GM12874 (cell line): ENCODE measurements around the gene BNIP5.

Experiments used
- TF ChIP-seq, protein P1 (sequence below): IDR thresholded peaks from 2 replicates; pipeline ENCODE4 v1.5.1; 2011; ENCODE audit warnings: low read depth, mild to moderate bottlenecking, control low read depth, low read length, moderate library complexity; ENCODE audit not compliant: insufficient read depth

BNIP5 gene

DNA sequence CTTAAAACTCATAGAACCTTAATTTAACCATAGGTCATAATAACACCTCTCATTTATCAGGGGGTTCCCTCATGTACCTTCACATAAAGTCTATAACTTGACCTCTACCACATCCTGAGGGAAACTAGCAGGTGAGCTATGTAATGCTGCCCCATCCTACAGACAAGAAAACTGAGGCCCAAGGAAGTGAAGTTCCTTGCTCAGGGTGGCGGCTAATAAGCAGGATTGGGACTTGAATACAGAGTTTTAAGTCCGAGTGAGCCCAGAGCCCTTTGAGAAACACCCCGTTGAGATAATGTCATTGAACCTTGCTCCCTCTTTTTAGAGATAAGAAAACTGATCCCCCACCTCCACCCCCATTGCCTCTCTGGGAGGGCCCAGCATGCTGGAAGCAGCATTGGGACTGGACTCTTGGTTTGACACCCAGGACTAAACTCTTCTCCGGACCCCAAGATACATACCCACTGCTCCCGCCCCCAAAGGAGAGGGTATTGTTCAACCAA is 429 bp downstream of the BNIP5 start:
- TF ChIP-seq, protein P1, sequence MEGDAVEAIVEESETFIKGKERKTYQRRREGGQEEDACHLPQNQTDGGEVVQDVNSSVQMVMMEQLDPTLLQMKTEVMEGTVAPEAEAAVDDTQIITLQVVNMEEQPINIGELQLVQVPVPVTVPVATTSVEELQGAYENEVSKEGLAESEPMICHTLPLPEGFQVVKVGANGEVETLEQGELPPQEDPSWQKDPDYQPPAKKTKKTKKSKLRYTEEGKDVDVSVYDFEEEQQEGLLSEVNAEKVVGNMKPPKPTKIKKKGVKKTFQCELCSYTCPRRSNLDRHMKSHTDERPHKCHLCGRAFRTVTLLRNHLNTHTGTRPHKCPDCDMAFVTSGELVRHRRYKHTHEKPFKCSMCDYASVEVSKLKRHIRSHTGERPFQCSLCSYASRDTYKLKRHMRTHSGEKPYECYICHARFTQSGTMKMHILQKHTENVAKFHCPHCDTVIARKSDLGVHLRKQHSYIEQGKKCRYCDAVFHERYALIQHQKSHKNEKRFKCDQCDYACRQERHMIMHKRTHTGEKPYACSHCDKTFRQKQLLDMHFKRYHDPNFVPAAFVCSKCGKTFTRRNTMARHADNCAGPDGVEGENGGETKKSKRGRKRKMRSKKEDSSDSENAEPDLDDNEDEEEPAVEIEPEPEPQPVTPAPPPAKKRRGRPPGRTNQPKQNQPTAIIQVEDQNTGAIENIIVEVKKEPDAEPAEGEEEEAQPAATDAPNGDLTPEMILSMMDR, result no peak

DNA sequence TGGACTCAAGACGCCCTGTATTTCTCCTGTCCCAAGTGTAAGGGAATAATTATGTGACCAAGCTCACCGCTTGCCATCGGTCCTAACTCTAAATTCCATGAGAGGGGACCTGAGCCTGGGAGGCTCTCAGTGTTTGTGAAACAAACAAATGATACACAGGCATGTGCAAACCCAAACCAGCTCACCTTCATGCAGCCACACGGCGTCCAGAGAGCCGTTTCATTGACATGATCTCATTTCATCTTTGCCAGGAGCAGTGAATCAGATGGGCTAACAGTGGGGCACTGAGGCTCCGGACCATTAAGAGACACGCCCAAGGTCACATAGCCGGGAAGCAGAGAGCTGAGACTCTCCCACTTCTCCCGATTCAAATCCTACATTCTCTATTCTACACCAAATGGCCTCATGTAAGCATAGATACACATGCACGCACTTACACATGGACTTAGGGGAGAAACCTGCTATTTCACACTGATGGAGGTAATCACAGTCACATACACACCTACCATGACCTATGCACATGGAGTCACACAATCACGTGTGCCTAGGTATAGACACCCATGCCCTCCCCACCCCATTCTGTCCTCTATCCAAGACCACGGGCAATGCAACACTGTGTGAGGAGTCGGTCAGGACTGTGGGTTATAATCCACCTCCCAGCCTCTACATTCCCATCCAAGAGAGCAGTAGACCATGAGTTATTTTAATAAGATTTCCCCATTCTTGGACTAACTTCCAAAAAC is 1.1 kb downstream of the BNIP5 start:
- TF ChIP-seq, protein P1, result no peak

DNA sequence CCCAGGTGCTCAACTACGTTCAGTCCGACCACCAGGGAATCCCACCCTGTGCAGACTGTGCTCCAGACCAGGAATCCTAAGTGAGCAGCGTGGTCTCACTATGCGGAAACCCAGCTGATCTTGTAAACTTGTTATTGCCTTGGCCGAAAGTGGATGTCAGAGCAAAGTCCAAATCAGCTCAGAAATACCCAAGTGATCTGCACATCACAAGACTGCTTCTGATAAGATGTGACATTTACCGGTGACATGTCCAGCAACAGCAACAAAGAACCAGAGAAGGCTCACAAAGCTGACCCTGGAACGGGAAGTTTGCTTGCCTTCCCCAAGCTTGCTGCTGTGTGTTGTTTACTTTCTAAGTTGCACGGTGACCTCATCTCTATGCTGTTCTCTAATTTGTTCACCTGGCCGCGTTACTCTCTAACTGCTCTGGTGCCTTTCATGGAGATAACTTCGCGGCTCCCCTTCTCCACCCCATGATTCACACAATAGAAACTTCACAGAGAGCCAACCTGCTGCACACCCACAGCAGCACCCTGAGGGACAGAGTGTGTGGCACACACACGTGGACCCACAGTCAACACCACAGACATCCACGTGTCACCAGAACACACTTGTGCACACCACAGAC is 1.7 kb downstream of the BNIP5 start:
- TF ChIP-seq, protein P1, result no peak

DNA sequence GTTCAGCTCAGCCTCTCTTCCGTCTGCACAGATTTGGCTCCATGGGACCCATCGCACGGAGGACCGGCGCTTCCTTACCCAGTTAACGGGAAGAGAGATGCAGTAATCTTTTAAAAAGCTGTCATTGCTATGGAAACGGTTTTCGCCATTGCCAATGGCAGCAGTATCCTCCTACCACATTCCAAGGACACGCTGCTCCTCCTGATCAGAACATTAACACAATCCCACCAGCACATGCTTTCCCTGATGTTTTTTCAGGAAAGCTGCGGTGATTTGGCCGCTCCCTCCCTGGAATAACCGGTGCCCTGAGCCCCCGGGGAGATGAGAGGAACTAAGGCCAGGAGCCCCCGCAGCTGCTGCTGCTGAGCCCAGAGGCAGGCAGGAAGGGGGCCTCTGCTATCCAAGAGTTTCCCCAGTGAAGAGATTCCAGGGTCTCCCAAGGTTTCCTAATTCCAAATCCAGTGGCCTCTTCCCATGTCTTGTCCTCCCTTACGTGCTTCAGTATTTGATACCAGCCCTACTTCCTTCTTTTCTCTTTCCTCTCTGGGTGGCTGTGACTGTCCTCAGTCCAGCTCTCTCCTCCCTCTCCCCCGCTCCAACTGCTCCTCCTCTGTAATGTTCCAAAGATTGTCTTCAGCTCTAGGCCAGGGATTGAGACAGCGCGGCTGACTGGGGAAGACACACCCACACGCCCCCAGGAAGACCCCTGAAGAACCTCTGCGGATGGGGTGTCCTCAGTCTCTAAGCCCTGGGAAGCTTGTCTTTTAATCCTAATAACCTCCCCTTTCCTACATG is 2.6 kb downstream of the BNIP5 start:
- TF ChIP-seq, protein P1, result no peak

DNA sequence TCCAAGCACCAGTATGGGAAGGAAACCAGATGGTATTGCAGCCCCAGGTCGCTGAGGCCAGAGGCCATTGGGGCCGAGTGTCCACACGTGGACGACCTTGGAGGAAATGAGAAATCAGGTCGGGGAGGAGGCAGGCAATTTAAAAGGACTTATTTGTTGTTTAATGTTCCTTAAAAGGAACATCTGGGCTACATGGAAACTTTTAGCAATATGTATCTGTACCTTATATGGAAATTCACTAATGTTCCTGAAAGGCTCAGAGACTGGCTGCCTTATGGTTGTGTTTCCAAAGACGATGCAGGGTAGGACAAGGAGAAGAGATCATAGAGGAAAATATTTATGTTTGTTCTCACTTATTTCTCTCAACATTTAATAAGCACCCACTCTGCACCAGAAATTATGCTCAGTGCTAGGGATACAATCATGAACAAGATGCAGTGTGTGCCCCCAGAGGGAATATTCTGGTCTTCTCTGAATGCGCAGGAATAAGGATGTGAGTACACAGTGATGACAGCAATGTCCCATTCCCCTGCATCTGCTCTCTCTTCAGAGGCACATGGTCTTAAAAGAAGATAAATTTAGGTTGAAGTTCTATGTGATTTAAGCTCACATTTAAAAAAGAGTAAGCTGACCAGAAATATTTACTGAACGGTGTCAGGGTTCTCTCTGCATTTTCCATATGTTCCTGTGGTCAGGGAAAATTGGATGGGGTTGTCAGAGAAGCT is 3.4 kb downstream of the BNIP5 start:
- TF ChIP-seq, protein P1, result no peak

DNA sequence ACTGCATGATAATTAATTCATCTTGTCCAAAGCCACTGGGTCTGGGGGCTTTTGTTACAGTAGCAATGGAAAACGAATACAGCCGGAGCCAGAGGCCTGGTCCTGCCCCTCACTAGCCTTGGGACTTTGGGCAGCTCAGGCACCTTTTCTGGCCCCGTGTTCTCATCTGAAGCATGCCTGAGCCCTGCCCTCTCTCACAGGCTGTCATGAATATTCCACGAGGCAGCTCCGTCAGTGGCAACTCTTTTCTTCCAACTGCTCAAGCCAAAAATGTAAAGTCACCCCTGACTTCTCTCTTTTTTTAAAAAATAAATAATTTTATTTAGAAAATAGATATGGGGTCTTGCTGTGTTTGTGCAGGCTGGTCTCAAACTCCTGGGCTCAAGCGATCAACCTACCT is 5.3 kb downstream of the BNIP5 start:
- TF ChIP-seq, protein P1, result no peak
